K562 (cell line): ENCODE data around the gene HNRNPA2B1. TPM values are rescaled to one million over a fixed set of nuclear protein-coding genes. Genes with fewer than 3 reads are reported as not detected.

Experiments
- ATF7 ChIP-seq: fragments of 450-650 bp; IDR thresholded peaks from 2 replicates; pipeline ENCODE4 v1.7.1; 2014; ENCODE audit warnings: mild to moderate bottlenecking, moderate library complexity
- C11orf30 ChIP-seq: fragments of 450-650 bp; IDR thresholded peaks from 2 replicates; pipeline ENCODE4 v1.6.1; 2016; ENCODE audit warnings: low read depth, mild to moderate bottlenecking
- CLOCK ChIP-seq: fragments of 250-450 bp; sonication (Bioruptor Pico); IDR thresholded peaks from 2 replicates; pipeline ENCODE4 v1.4.0; 2020; ENCODE audit warnings: mild to moderate bottlenecking, moderate library complexity, borderline replicate concordance
- E2F3 ChIP-seq: fragments of 250-450 bp; sonication (Bioruptor Pico); IDR thresholded peaks from 2 replicates; pipeline ENCODE4 v1.4.0; 2020; ENCODE audit warnings: mild to moderate bottlenecking
- FIP1L1 ChIP-seq: fragments of 200-400 bp; formaldehyde crosslinking; IDR thresholded peaks from 2 replicates; pipeline ENCODE4 v1.6.1; 2018; ENCODE audit warnings: mild to moderate bottlenecking, low read depth, low read length; ENCODE audit not compliant: poor library complexity, severe bottlenecking
- L3MBTL2 ChIP-seq: fragments of 450-650 bp; IDR thresholded peaks from 2 replicates; pipeline ENCODE4 v1.6.1; 2016; ENCODE audit warnings: mild to moderate bottlenecking, moderate library complexity
- RUNX1 ChIP-seq: sonication (generic); IDR thresholded peaks from 2 replicates; pipeline ENCODE4 v1.6.1; 2016; ENCODE audit warnings: antibody characterized with exemption, low read depth
- SAP30 ChIP-seq: fragments of 200-600 bp; sonication (generic); IDR thresholded peaks from 2 replicates; pipeline ENCODE4 v1.6.1; 2012; ENCODE audit warnings: borderline replicate concordance, low read depth, mild to moderate bottlenecking, moderate library complexity, low read length, control low read depth, inconsistent platforms; ENCODE audit not compliant: insufficient read depth, poor library complexity, severe bottlenecking
- SMAD4 ChIP-seq: fragments of 250-450 bp; sonication (Bioruptor Pico); conservative IDR thresholded peaks from 2 replicates; pipeline ENCODE4 v1.8.0; 2021; ENCODE audit warnings: inconsistent platforms, mild to moderate bottlenecking, moderate library complexity
- XRCC4 ChIP-seq: IDR thresholded peaks from one replicate; pipeline ENCODE4 v1.6.1; 2011; ENCODE audit not compliant: insufficient read depth, insufficient read length; ENCODE audit errors: extremely low read depth
- ZC3H11A ChIP-seq: IDR thresholded peaks from 2 replicates; pipeline ENCODE4 v1.6.1; 2012; ENCODE audit warnings: low read depth, low read length, improper control_type of control experiment
- ZNF146 ChIP-seq: IDR thresholded peaks from one replicate; pipeline ENCODE4 v1.6.1; 2018; ENCODE audit warnings: missing compliant biosample characterization; ENCODE audit not compliant: unreplicated experiment
- ZNF644 ChIP-seq: fragments of 200-800 bp; sonication (Bioruptor generic); IDR thresholded peaks from 2 replicates; pipeline ENCODE4 v1.6.1; 2016; ENCODE audit warnings: low read depth, missing genetic modification characterization, missing compliant biosample characterization
- polyA plus RNA-seq, 8 experiments: library from polyadenylated mRNA; depleted of rRNA in 4 of 8; stranded (reverse) in 5 of 8; unstranded in 3 of 8; fragments of >200 nt; fragmentation: Nextera tagmentation in 2 of 8; fragmentation: Illumina TruSeq in 1 of 8; extraction: Ambion mirVana in 2 of 8; extraction: Trizol in 1 of 8; gene quantifications; 2 replicates each; pipeline versions ENCODE4 v1.2.1 to v1.2.3, GENCODE V29; 2011 to 2014; ENCODE audit warnings: inconsistent platforms in 1 of 8, missing spikeins in 1 of 8
- total RNA-seq, 7 experiments: library from RNA; depleted of rRNA in 6 of 7; stranded (reverse); fragments of >200 nt in 6 of 7; fragmentation: Illumina TruSeq in 2 of 7; extraction: Trizol in 2 of 7; gene quantifications; 2 replicates each; pipeline versions ENCODE4 v1.2.1 to v1.2.3, GENCODE V29; 2011 to 2021; ENCODE audit warnings: low replicate concordance in 1 of 7
- TF ChIP-seq, protein P1 (sequence below): IDR thresholded peaks from 3 replicates; pipeline ENCODE4 v1.6.1; 2011; ENCODE audit warnings: borderline replicate concordance, mild to moderate bottlenecking, moderate library complexity; ENCODE audit not compliant: insufficient read length; ENCODE audit errors: extremely low read depth
- TF ChIP-seq, protein P2 (sequence below): sonication (generic); formaldehyde crosslinking; IDR thresholded peaks from 2 replicates; pipeline ENCODE4 v1.8.0; 2022; ENCODE audit warnings: missing genetic modification reagents, mild to moderate bottlenecking, moderate library complexity, borderline replicate concordance
- TF ChIP-seq, protein P3 (sequence below): fragments of 250-450 bp; sonication (Bioruptor Pico); IDR thresholded peaks from 2 replicates; pipeline ENCODE4 v1.5.1; 2021; ENCODE audit warnings: mild to moderate bottlenecking

HNRNPA2B1 gene
- total and polyA plus RNA-seq, 9 of the 15 experiments (the other 6 are each of a cell fraction or from before 2014, with no cell fraction given): 630 to 1,989 (median 865) TPM

GRCh38 chr7:26199301-26200037 lies 1.1 kb downstream of the HNRNPA2B1 start (continued):
- TF ChIP-seq, protein P1, sequence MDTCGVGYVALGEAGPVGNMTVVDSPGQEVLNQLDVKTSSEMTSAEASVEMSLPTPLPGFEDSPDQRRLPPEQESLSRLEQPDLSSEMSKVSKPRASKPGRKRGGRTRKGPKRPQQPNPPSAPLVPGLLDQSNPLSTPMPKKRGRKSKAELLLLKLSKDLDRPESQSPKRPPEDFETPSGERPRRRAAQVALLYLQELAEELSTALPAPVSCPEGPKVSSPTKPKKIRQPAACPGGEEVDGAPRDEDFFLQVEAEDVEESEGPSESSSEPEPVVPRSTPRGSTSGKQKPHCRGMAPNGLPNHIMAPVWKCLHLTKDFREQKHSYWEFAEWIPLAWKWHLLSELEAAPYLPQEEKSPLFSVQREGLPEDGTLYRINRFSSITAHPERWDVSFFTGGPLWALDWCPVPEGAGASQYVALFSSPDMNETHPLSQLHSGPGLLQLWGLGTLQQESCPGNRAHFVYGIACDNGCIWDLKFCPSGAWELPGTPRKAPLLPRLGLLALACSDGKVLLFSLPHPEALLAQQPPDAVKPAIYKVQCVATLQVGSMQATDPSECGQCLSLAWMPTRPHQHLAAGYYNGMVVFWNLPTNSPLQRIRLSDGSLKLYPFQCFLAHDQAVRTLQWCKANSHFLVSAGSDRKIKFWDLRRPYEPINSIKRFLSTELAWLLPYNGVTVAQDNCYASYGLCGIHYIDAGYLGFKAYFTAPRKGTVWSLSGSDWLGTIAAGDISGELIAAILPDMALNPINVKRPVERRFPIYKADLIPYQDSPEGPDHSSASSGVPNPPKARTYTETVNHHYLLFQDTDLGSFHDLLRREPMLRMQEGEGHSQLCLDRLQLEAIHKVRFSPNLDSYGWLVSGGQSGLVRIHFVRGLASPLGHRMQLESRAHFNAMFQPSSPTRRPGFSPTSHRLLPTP: no peak
- TF ChIP-seq RUNX1 (no peak), CLOCK (CRISPR knock-in tag) (no peak), L3MBTL2 (no peak), C11orf30 (no peak), ZNF644 (tag) (no peak), ZNF146 (CRISPR knock-in tag) (no peak), FIP1L1 (peak; percentile 70), SMAD4 (CRISPR knock-in tag) (no peak), E2F3 (CRISPR knock-in tag) (no peak), SAP30 (no peak), ZC3H11A (0 out of 2 replicates have a peak, but pooled peaks have one; percentile 42), XRCC4 (no peak), ATF7 (no peak)
- TF ChIP-seq, protein P2, sequence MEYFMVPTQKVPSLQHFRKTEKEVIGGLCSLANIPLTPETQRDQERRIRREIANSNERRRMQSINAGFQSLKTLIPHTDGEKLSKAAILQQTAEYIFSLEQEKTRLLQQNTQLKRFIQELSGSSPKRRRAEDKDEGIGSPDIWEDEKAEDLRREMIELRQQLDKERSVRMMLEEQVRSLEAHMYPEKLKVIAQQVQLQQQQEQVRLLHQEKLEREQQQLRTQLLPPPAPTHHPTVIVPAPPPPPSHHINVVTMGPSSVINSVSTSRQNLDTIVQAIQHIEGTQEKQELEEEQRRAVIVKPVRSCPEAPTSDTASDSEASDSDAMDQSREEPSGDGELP (CRISPR knock-in tag): no peak
- TF ChIP-seq, protein P3, sequence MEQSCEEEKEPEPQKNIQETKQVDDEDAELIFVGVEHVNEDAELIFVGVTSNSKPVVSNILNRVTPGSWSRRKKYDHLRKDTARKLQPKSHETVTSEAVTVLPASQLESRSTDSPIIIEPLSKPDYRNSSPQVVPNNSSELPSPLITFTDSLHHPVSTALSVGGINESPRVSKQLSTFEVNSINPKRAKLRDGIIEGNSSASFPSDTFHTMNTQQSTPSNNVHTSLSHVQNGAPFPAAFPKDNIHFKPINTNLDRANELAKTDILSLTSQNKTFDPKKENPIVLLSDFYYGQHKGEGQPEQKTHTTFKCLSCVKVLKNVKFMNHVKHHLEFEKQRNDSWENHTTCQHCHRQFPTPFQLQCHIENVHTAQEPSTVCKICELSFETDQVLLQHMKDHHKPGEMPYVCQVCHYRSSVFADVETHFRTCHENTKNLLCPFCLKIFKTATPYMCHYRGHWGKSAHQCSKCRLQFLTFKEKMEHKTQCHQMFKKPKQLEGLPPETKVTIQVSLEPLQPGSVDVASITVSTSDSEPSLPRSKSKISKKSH (CRISPR knock-in tag): no peak
